Liver (tissue), 9 donors: ENCODE measurements around the gene ETV3L. TPM values are rescaled to one million over a fixed set of nuclear protein-coding genes. Genes with fewer than 3 reads are reported as not detected.

Experiments used
- DNase-seq: peaks from one replicate; pipeline ENCODE4 v3.0.0-alpha.2; 2017; ENCODE audit warnings: low spot score
- H3K27ac ChIP-seq, 2 donors: one replicate each; pipeline ENCODE4 v1.7.0; 2013; ENCODE audit warnings: inconsistent platforms in 2 of 2, low read length in 2 of 2, control low read depth in 1 of 2, low read depth in 1 of 2, mild to moderate bottlenecking in 1 of 2
- H3K27me3 ChIP-seq, 4 donors: one replicate each; pipeline versions ENCODE4 v1.6.1 to v1.7.0; 2013; ENCODE audit warnings: low read length in 3 of 4, inconsistent platforms in 1 of 4, mild to moderate bottlenecking in 1 of 4, moderate library complexity in 1 of 4; ENCODE audit not compliant: control insufficient read depth in 4 of 4, insufficient read depth in 4 of 4
- H3K36me3 ChIP-seq, 4 donors: one replicate each; pipeline versions ENCODE4 v1.6.1 to v1.7.0; 2013; ENCODE audit warnings: low read length in 3 of 4, mild to moderate bottlenecking in 3 of 4, low read depth in 1 of 4, moderate library complexity in 1 of 4; ENCODE audit not compliant: control insufficient read depth in 4 of 4, insufficient read depth in 3 of 4
- H3K4me1 ChIP-seq, 4 donors: one replicate each; pipeline versions ENCODE4 v1.6.1 to v1.7.0; 2013; ENCODE audit warnings: low read length in 3 of 4, mild to moderate bottlenecking in 3 of 4, moderate library complexity in 1 of 4; ENCODE audit not compliant: control insufficient read depth in 4 of 4, insufficient read depth in 4 of 4
- H3K4me3 ChIP-seq, 3 donors: one replicate each; pipeline versions ENCODE4 v1.6.1 to v1.7.0; 2013; ENCODE audit warnings: low read length in 3 of 3, control low read depth in 1 of 3, low read depth in 1 of 3, mild to moderate bottlenecking in 1 of 3
- H3K9ac ChIP-seq, 2 donors: one replicate each; pipeline ENCODE4 v1.7.0; 2013; ENCODE audit warnings: low read length in 2 of 2, mild to moderate bottlenecking in 2 of 2, moderate library complexity in 2 of 2, control low read depth in 1 of 2, low read depth in 1 of 2
- H3K9me3 ChIP-seq, 4 donors: one replicate each; pipeline versions ENCODE4 v1.6.1 to v1.7.0; 2013; ENCODE audit warnings: low read length in 3 of 4; ENCODE audit not compliant: control insufficient read depth in 4 of 4
- CTCF ChIP-seq: fragments of 150-350 bp; IDR thresholded peaks from 2 replicates; pipeline ENCODE4 v1.5.1; 2017; ENCODE audit warnings: improper control_type of control experiment, low read depth, low read length; ENCODE audit not compliant: missing input control
- EGR1 ChIP-seq, 2 donors: IDR thresholded peaks; 2 replicates each; pipeline ENCODE4 v1.6.1; 2016 to 2018; ENCODE audit warnings: antibody characterized with exemption in 2 of 2, low read depth in 2 of 2
- FOXA1 ChIP-seq: IDR thresholded peaks from 2 replicates; pipeline ENCODE4 v1.6.1; 2016; ENCODE audit warnings: antibody characterized with exemption
- FOXA2 ChIP-seq: IDR thresholded peaks from 2 replicates; pipeline ENCODE4 v1.6.1; 2016; ENCODE audit warnings: antibody characterized with exemption
- GABPA ChIP-seq, 2 donors: IDR thresholded peaks in 1 of 2; conservative IDR thresholded peaks in 1 of 2; 2 replicates each; pipeline ENCODE4 v1.6.1; 2016; ENCODE audit warnings: antibody characterized with exemption in 2 of 2, mild to moderate bottlenecking in 1 of 2, moderate library complexity in 1 of 2
- HNF4A ChIP-seq, 2 donors: conservative IDR thresholded peaks; 2 replicates each; pipeline ENCODE4 v1.6.1; 2016; ENCODE audit warnings: antibody characterized with exemption in 2 of 2, mild to moderate bottlenecking in 2 of 2
- HNF4G ChIP-seq: IDR thresholded peaks from 2 replicates; pipeline ENCODE4 v1.6.1; 2016; ENCODE audit warnings: antibody characterized with exemption
- JUND ChIP-seq, 2 donors: IDR thresholded peaks; 2 replicates each; pipeline ENCODE4 v1.6.1; 2016; ENCODE audit warnings: antibody characterized with exemption in 2 of 2
- NR2F2 ChIP-seq: IDR thresholded peaks from 2 replicates; pipeline ENCODE4 v1.6.1; 2016; ENCODE audit warnings: antibody characterized with exemption
- RAD21 ChIP-seq, 2 donors: IDR thresholded peaks; 2 replicates each; pipeline ENCODE4 v1.6.1; 2016; ENCODE audit warnings: antibody characterized with exemption in 2 of 2, mild to moderate bottlenecking in 2 of 2
- RXRA ChIP-seq, 2 donors: IDR thresholded peaks; 2 replicates each; pipeline ENCODE4 v1.6.1; 2017 to 2018; ENCODE audit warnings: antibody characterized with exemption in 2 of 2, mild to moderate bottlenecking in 1 of 2
- SP1 ChIP-seq: IDR thresholded peaks from 2 replicates; pipeline ENCODE4 v1.6.1; 2018; ENCODE audit warnings: antibody characterized with exemption, mild to moderate bottlenecking
- TAF1 ChIP-seq: conservative IDR thresholded peaks from 2 replicates; pipeline ENCODE4 v1.6.1; 2016; ENCODE audit warnings: antibody characterized with exemption, mild to moderate bottlenecking
- YY1 ChIP-seq: IDR thresholded peaks from 2 replicates; pipeline ENCODE4 v1.6.1; 2016; ENCODE audit warnings: antibody characterized with exemption, mild to moderate bottlenecking
- WGBS: extraction: QIAGEN DNeasy Blood & Tissue Kit; methylation state at CpG from one replicate; pipeline ENCODE4 v1.1.7; 2013; 5-methylcytosine and 5-hydroxymethylcytosine counted together
- polyA plus RNA-seq, 2 donors: library from polyadenylated mRNA; stranded (reverse) in 1 of 2; unstranded in 1 of 2; fragments of 200-250 nt in 1 of 2; fragments of >200 nt in 1 of 2; fragmentation: Nextera tagmentation in 1 of 2; extraction: Ambion mirVana in 1 of 2; gene quantifications; one replicate each; pipeline versions ENCODE4 v1.2.1 to v1.2.3, GENCODE V29; 2013 to 2015
- total RNA-seq, 2 donors: library from RNA; depleted of rRNA; stranded (reverse); fragments of >200 nt; gene quantifications; one replicate each; pipeline ENCODE4 v1.2.3, GENCODE V29; 2014
- TF ChIP-seq, protein P1 (sequence below): IDR thresholded peaks from 2 replicates; pipeline ENCODE4 v1.6.1; 2016; ENCODE audit warnings: antibody characterized with exemption
- TF ChIP-seq, protein P2 (sequence below): IDR thresholded peaks from 2 replicates; pipeline ENCODE4 v1.6.1; 2016; ENCODE audit warnings: antibody characterized with exemption, mild to moderate bottlenecking
- TF ChIP-seq, protein P3 (sequence below): IDR thresholded peaks from 2 replicates; pipeline ENCODE4 v1.6.1; 2016; ENCODE audit warnings: antibody characterized with exemption
- TF ChIP-seq, protein P4 (sequence below): IDR thresholded peaks from 2 replicates; pipeline ENCODE4 v1.6.1; 2016; ENCODE audit warnings: antibody characterized with exemption
- donor health status: healthy.
- donor health status: healthy.
- donor health status: healthy.
- donor health status: healthy.
- donor health status: healthy.

The ETV3L gene
- total and polyA plus RNA-seq, 4 donors, result not detected

- TF ChIP-seq, protein P1, sequence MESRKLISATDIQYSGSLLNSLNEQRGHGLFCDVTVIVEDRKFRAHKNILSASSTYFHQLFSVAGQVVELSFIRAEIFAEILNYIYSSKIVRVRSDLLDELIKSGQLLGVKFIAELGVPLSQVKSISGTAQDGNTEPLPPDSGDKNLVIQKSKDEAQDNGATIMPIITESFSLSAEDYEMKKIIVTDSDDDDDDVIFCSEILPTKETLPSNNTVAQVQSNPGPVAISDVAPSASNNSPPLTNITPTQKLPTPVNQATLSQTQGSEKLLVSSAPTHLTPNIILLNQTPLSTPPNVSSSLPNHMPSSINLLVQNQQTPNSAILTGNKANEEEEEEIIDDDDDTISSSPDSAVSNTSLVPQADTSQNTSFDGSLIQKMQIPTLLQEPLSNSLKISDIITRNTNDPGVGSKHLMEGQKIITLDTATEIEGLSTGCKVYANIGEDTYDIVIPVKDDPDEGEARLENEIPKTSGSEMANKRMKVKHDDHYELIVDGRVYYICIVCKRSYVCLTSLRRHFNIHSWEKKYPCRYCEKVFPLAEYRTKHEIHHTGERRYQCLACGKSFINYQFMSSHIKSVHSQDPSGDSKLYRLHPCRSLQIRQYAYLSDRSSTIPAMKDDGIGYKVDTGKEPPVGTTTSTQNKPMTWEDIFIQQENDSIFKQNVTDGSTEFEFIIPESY, result no peak
- TF ChIP-seq RXRA (IDR thresholded peaks at IDR 0.05) (no peak), RAD21 (IDR thresholded peaks at IDR 0.05) (no peak), GABPA (IDR thresholded peaks at IDR 0.05 in 1 of 2, conservative IDR thresholded peaks at IDR 0.05 in 1 of 2) (no peak), NR2F2 (no peak)
These were observed 11.1 kb upstream of the ETV3L start (continued) for GRCh38 chr1:157110686-157111085.

DNA sequence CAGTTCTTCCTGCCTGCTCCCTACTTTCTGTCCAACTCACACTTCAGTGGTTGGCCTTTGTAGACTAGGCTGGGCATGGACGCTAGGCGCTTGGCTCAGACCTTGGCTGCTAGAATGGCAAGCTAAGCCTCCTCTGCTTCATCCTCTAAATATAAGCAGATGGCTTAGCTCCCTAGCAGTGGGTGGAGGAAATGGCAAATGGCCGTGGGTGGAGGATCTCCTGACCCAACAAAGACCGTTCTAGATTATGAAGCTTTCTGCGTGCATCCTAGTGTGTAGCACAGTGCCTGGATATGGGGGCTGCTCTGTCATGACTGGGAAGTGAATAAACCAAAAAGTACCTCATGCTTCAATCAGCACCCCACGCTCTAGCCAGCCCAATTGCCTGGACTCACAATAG lies 10.4 kb upstream of the ETV3L start:
- no peak for DNase-seq
- Histone ChIP-seq H3K9me3 (no peaks in the 10 kb centered on the region), H3K27ac (no peak overlapping the region), H3K36me3 (no peaks in the 10 kb centered on the region), H3K4me3 (no peak overlapping the region), H3K4me1 (peaks cover 0 to 5% (median 1%) of the 10 kb centered on the region in 4 donors), H3K27me3 (peaks cover 0 to 5% (median 2%) of the 10 kb centered on the region in 4 donors), H3K9ac (no peak overlapping the region)
- TF ChIP-seq NR2F2, result no peak
- TF ChIP-seq, protein P2, sequence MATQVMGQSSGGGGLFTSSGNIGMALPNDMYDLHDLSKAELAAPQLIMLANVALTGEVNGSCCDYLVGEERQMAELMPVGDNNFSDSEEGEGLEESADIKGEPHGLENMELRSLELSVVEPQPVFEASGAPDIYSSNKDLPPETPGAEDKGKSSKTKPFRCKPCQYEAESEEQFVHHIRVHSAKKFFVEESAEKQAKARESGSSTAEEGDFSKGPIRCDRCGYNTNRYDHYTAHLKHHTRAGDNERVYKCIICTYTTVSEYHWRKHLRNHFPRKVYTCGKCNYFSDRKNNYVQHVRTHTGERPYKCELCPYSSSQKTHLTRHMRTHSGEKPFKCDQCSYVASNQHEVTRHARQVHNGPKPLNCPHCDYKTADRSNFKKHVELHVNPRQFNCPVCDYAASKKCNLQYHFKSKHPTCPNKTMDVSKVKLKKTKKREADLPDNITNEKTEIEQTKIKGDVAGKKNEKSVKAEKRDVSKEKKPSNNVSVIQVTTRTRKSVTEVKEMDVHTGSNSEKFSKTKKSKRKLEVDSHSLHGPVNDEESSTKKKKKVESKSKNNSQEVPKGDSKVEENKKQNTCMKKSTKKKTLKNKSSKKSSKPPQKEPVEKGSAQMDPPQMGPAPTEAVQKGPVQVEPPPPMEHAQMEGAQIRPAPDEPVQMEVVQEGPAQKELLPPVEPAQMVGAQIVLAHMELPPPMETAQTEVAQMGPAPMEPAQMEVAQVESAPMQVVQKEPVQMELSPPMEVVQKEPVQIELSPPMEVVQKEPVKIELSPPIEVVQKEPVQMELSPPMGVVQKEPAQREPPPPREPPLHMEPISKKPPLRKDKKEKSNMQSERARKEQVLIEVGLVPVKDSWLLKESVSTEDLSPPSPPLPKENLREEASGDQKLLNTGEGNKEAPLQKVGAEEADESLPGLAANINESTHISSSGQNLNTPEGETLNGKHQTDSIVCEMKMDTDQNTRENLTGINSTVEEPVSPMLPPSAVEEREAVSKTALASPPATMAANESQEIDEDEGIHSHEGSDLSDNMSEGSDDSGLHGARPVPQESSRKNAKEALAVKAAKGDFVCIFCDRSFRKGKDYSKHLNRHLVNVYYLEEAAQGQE, result no peak
- no peak for TF ChIP-seq SP1
- no peak for TF ChIP-seq JUND (IDR thresholded peaks at IDR 0.05)
- no peak for TF ChIP-seq FOXA1
- TF ChIP-seq, protein P3, sequence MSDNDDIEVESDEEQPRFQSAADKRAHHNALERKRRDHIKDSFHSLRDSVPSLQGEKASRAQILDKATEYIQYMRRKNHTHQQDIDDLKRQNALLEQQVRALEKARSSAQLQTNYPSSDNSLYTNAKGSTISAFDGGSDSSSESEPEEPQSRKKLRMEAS, result no peak
- TF ChIP-seq CTCF, result no peak
- TF ChIP-seq, protein P4, sequence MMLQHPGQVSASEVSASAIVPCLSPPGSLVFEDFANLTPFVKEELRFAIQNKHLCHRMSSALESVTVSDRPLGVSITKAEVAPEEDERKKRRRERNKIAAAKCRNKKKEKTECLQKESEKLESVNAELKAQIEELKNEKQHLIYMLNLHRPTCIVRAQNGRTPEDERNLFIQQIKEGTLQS, result no peak
- no peak for TF ChIP-seq HNF4G
- TF ChIP-seq FOXA2, result no peak
- TF ChIP-seq, protein P1, result no peak
- no peak for TF ChIP-seq EGR1 (IDR thresholded peaks at IDR 0.05; ENCODE audit: low read depth in 2 of 2)
- TF ChIP-seq GABPA (IDR thresholded peaks at IDR 0.05 in 1 of 2, conservative IDR thresholded peaks at IDR 0.05 in 1 of 2), result no peak
- no peak for TF ChIP-seq RXRA (IDR thresholded peaks at IDR 0.05)
- no peak for TF ChIP-seq YY1
- no peak for TF ChIP-seq HNF4A (conservative IDR thresholded peaks at IDR 0.05)
- no peak for TF ChIP-seq RAD21 (IDR thresholded peaks at IDR 0.05)
- no peak for TF ChIP-seq TAF1
- 90% methylated on average over 6 of the region's 6 CpGs for WGBS
